Activated T-cell treated with anti-CD3 and anti-CD28 coated beads, Interleukin-2, amount 50 U/mL, for 4 hours (primary cell): ENCODE results near the gene LUZP1. TPM values are rescaled to one million over a fixed set of nuclear protein-coding genes. Genes with fewer than 3 reads are reported as not detected.

Source experiments
- ATAC-seq, 2 donors: fragments of 200-7000 bp; cut with Tn5 transposase; one replicate each; pipeline ENCODE4 v1.10.0; 2021
- DNase-seq: peaks from one replicate; pipeline ENCODE4 v3.0.0-alpha.2; 2020
- H3K27me3 Mint-ChIP-seq: one replicate; pipeline ENCODE4 v1.8.0; 2021; ENCODE audit warnings: low read depth, mixed read lengths
- H3K36me3 Mint-ChIP-seq: one replicate; pipeline ENCODE4 v1.8.0; 2022; ENCODE audit warnings: mixed read lengths; ENCODE audit not compliant: insufficient read depth
- H3K4me1 Mint-ChIP-seq: one replicate; pipeline ENCODE4 v1.8.0; 2021; ENCODE audit warnings: low read depth, mixed read lengths
- H3K4me3 Mint-ChIP-seq: one replicate; pipeline ENCODE4 v1.8.0; 2021; ENCODE audit warnings: mild to moderate bottlenecking, moderate library complexity, mixed read lengths
- H3K9me3 Mint-ChIP-seq: one replicate; pipeline ENCODE4 v1.8.0; 2021; ENCODE audit warnings: mixed read lengths
- total RNA-seq, 3 donors: library from RNA; stranded (reverse); gene quantifications; one replicate each; pipeline ENCODE4 v1.2.1, GENCODE V29; 2021

The LUZP1 gene
- total RNA-seq, 3 donors from 2014 or later, result 19.7 to 20.7 (median 20.1) TPM

DNA sequence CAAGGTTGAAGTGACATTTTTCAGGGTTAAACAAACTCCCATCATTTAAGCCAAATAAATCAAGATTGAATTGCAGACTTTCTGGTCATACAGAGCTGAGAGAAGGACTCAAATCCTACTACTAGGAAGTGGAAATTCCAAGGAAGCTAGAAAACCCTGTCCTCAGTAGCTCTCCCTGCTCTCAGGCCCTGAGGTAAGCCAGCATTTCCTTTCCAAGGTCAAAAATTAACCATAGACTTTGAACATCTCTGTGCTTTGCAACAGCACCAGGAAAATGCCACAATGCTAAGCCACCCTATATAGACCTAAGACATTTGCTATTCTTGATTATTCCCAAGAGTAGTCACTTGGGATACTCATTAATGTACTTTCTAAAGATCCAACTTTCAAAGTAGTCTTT lies 45.1 kb downstream of the LUZP1 start:
- H3K9me3 Mint-ChIP-seq, result no peaks in the 10 kb centered on the region
- peaks cover 3% of the 10 kb centered on the region for H3K36me3 Mint-ChIP-seq
- ATAC-seq (no peak), DNase-seq (no peak)
- H3K4me1 Mint-ChIP-seq, result peaks cover 61% of the 10 kb centered on the region
- H3K4me3 Mint-ChIP-seq, result no peak overlapping the region
- H3K27me3 Mint-ChIP-seq, result no peaks in the 10 kb centered on the region

DNA sequence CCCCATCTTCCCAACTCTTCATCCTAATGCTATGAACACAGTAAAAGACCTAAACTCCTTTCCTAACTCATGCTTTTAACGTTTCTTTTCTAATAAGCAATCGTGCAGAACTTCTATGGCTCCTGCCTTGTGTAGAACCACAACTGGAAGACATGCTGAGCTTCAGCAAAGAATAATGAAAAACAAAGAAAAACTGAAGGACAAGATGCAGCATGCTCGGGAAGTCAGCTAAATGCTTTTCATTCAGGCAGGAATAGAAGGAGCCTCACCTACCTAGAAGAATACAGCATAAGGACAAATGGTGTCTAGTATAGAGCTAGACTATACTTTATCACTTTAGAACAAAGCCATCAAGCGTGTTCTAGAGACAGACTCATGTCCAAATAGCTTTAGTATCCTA lies 45.9 kb downstream of the LUZP1 start:
- ATAC-seq, result no peak
- Mint-ChIP-seq H3K4me1 (peaks cover 64% of the 10 kb centered on the region), H3K36me3 (peaks cover 3% of the 10 kb centered on the region), H3K4me3 (no peak overlapping the region), H3K9me3 (no peaks in the 10 kb centered on the region), H3K27me3 (no peaks in the 10 kb centered on the region)
- no peak for DNase-seq

DNA sequence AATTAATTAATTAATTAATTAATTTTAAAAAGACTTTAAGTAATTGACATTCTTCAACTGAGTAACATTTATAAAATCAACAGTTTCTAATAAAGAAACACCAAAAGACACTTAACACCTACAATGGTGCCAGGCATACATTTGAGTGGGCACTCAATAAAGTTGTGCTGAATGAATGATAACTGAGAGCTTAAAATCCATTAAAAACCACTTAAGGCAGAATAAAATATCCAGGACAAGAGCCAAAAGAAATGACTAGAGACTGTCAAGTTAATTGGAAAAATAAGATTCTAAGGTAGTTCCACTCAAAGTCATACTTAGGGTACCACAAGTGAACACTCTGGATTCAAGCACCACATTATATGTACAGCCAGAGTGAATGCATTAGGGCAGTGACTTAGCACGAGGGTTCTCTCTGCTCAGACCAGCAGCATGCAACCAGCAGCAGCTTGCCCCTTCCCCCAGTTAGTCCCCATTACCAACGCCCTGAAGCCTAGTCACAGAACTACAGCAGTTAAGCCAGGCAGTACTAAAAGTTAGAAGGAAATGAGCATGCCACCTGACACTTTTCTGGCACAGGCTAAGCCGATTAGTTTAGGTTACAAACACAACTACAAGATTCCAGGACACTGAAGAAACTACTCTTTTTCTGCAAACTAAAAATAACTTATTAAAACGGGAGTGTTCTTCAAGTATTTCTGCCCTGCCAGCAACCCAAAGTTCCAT lies 46.5 kb downstream of the LUZP1 start:
- no peak for ATAC-seq
- Mint-ChIP-seq H3K4me1 (peaks cover 67% of the 10 kb centered on the region), H3K4me3 (no peak overlapping the region), H3K36me3 (peaks cover 3% of the 10 kb centered on the region), H3K27me3 (no peaks in the 10 kb centered on the region), H3K9me3 (no peaks in the 10 kb centered on the region)
- DNase-seq, result no peak

DNA sequence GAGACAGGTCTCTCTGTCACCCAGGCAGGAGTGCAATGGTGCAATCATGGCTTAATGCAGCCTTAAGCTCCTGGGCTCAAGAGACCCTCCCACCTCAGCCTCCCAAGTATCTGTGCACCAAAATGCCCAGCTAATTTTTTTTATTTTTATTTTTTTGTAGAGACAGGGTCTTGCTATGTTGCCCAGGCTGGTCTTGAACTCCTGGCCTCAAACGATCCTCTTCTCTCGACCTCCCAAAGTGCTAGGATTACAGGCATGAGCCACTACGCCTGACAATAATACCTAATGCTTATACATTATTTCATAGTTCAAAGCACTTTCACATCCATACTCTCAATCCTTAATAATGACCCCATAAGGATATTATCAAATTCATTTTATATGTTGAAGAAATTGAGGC lies 48.3 kb downstream of the LUZP1 start:
- no peaks in the 10 kb centered on the region for H3K9me3 Mint-ChIP-seq
- H3K4me1 Mint-ChIP-seq, result peaks cover 63% of the 10 kb centered on the region
- ATAC-seq (no peak), DNase-seq (no peak)
- peaks cover 3% of the 10 kb centered on the region for H3K36me3 Mint-ChIP-seq
- H3K4me3 Mint-ChIP-seq, result no peak overlapping the region
- no peaks in the 10 kb centered on the region for H3K27me3 Mint-ChIP-seq

DNA sequence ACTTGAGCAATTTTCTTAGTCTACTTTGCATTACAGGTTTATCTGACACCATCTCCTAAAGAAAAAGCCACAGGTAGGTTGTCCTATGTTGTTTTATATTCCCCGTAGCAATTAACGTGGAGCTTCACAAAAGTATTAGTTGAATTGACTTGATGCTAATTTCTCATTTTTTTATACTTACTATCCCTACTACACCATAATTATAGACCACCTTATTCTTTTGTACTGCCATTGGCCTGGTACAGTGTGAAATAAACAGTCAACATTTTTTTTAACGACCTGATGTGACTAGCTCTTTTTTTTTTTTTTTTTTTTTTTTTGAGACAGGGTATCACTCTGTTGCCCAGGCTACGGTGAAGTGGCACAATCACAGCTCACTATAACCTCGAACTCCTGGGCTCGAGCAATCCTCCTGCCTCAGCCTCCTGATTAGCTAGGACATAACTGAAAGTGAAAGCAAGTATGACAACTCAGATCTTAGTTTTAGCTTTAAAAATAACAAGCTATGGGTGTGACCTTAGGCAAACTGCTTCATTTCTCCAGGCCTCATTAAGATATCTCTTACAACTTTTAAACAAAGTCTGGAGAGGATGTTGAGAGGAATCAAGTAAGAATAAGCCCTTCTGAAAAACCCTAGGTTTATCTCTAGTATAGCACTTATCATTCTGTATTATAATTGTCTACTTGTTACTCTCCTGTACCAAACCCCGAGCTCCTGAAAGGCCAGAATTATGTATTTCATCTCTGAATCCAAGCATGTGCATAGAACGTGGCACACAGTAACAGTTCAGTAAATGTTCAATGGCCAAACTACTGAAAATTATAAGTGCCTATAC lies 49.5 kb downstream of the LUZP1 start:
- ATAC-seq, result peak; percentile 82 to 87
- peak; percentile 23 for DNase-seq
- Mint-ChIP-seq H3K4me1 (peaks cover 62% of the 10 kb centered on the region), H3K4me3 (peak overlapping the region; percentile 61), H3K9me3 (no peaks in the 10 kb centered on the region), H3K27me3 (no peaks in the 10 kb centered on the region), H3K36me3 (peaks cover 3% of the 10 kb centered on the region)

DNA sequence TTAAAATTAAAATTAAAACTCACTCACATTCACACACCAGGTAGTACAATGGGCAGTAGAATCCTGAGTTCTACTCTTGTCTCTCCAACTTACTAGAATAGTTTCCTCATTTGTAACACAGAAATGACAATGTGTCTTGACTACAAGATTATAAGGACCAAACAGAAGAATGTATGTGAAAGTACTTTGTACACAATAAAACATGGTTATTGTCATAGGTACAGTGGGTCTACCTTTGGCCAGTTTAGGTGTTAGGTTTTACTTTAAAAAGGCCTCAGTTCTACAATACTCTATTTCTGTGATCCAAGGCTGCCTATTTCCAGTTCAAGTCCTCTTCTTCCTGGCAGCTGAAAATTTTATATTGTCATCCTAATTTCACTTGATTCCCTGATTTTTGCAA lies 50.2 kb downstream of the LUZP1 start:
- Mint-ChIP-seq H3K4me1 (peaks cover 64% of the 10 kb centered on the region), H3K9me3 (no peaks in the 10 kb centered on the region), H3K27me3 (no peaks in the 10 kb centered on the region), H3K4me3 (no peak overlapping the region), H3K36me3 (peaks cover 3% of the 10 kb centered on the region)
- no peak for DNase-seq
- ATAC-seq, result no peak

DNA sequence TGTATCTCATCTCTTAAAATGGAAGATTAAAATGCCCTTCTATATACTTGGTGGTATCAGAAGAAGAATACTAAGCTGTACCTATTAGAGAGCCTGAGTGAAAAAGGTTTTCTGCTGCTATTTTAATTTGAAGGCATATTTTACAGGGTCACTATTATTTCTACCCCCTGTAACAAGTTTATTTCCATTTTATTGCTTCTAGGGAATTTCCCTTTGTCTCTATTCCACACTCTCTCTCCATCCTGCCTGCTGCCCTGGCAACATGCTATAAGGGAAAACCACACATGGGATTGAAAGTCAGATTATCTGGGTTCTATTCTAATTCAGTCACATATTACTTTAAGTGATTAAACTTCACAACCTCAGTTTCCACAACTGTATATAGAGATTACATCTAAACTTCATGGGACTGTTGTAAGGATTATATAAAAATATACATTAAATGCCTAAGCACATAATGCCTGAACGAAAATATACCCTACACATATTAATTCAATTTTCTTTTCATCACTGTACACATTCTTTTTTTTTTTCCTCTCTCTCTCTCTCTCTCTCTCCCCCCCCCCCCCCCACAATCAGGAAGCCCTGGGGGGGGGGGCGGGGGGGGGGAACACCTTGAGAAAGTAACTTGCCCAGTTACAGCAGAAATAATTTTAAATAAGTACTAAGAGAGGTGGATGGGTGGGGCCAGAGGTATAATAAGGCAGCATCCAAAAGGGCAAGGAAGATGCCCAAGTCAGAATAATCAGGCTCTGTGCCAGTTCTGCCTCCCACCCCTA lies 51.5 kb downstream of the LUZP1 start:
- Mint-ChIP-seq H3K36me3 (no peaks in the 10 kb centered on the region), H3K9me3 (no peaks in the 10 kb centered on the region), H3K27me3 (no peaks in the 10 kb centered on the region), H3K4me3 (no peak overlapping the region), H3K4me1 (peaks cover 65% of the 10 kb centered on the region)
- DNase-seq (no peak), ATAC-seq (no peak)

DNA sequence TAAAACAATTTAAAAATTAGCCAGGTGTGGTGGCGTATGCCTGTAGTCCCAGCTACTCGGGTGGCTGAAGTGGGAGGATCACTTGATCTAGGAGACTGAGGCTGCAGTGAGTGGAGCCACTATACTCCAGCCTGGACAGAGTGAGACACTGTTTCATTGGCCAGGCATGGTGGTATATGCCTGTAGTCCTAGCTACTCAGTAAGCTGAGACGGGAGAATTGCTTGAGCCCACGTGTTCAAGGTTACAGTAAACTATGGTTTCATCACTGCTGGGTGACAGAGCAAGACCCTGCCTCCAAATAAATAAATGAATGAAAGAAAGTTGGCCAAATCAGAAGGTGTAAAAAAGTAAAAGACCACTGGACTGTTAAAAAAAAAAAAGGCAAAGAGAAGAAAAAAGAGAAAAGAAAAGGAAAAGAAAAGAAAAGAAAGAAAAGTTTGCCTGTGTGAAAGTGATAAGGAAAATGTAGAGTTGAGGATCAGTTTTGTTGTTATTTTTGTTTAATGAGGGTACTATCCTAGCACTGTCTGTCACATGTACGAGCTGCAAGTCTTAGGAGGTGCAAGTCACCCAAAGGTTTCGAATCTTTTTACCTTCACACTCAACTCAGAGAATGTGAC lies 52.3 kb downstream of the LUZP1 start:
- Mint-ChIP-seq H3K9me3 (no peaks in the 10 kb centered on the region), H3K36me3 (no peaks in the 10 kb centered on the region), H3K4me1 (peaks cover 73% of the 10 kb centered on the region), H3K27me3 (no peaks in the 10 kb centered on the region), H3K4me3 (no peak overlapping the region)
- DNase-seq, result no peak
- no peak for ATAC-seq

DNA sequence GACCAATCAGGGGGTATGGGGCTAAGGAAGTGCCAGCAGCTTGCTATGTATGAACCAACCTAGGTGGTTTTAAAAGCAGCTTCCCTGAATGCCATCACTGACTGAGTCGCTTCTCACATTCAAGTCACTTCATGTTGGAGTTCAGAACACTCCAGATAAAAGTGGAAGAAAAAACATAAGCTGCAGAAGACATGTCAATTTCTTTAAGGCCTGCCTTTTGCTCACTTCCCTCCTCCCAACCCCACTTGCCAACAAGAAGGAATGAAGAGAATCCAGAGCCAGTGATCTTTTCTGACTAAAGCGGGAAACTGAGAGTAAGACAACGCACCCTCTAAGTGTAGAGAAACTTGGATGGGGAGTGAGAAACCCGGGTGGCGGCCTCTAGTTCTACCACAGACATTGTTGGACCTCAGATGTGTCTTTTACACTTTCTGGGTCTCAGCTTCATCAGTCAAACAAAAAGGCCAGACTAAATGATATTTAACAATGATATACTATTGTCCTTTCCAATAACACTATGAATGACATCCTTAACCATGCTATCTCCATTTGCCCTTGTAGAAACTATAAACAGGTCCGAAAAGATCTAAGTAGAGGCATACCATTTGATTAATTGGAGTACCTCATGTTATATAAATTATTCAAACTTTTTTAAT lies 54.1 kb downstream of the LUZP1 start:
- Mint-ChIP-seq H3K27me3 (no peaks in the 10 kb centered on the region), H3K9me3 (no peaks in the 10 kb centered on the region), H3K4me3 (no peak overlapping the region), H3K36me3 (no peaks in the 10 kb centered on the region), H3K4me1 (peaks cover 75% of the 10 kb centered on the region)
- ATAC-seq (no peak), DNase-seq (no peak)

DNA sequence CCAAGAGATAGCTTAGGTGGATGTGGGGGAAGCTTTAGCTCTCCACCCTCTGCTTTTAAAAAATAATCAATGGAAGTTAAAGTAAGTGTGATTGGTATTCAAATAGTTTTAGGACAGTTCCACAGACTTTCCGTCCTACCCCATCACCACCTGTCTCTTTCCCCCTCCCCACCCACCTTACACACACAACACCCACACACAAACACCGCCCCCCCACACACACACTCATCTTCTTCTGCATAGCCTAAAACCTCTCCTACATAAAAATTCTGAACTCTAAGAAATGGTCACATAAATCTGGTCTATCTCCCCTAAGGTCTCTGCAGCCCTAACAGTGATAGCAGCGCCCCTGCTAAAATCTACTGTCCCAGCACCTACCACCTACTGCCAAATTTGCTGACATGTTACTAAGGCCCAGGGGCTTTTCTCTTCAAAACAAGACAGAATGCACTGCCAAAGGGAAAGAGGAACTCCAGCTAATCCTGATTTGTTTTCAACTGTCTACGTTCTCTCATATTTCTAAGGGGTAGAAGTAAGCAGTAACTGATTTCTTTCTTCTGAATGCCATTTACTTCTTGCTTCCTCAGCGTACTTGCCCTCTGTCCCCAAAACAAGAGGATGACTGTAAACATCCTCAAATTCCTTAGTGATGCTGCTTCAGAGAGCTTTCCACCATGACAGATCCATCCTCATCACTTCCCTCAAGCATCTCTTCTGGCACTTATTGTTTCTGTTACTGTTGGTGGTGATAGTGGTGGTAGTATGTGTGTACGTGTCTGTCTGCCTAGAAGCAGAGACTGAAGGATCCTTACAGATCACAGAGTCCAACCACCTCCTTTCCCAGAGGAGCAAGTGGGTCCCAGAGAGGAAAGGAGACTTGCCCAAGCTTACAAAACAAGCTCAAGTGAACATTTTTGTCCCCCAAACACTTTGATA lies 56.8 kb downstream of the LUZP1 start:
- H3K4me3 Mint-ChIP-seq, result no peak overlapping the region
- H3K36me3 Mint-ChIP-seq, result peaks cover 13% of the 10 kb centered on the region
- H3K4me1 Mint-ChIP-seq, result peaks cover 66% of the 10 kb centered on the region
- no peaks in the 10 kb centered on the region for H3K9me3 Mint-ChIP-seq
- ATAC-seq (no peak), DNase-seq (peak; percentile 24)
- H3K27me3 Mint-ChIP-seq, result no peaks in the 10 kb centered on the region

DNA sequence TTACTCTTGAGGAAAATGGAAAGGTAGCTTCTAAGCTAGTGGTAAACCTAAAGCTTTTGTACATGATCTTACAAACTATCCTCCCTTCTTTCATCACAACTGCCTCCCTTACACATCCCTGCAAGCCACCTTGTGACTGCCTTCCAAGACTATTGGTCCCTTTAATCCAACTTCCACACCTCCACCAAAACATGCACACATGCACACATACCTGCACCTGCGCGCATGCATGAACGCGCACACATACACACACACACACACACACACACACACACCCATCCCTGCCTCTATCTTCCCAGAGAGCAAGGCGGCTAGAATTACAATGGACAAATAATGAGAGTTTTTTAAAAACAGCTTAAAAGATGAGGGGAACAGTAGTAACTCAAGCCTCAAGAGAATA lies 58.3 kb downstream of the LUZP1 start:
- Mint-ChIP-seq H3K4me3 (no peak overlapping the region), H3K9me3 (no peaks in the 10 kb centered on the region), H3K36me3 (peaks cover 16% of the 10 kb centered on the region), H3K4me1 (peaks cover 57% of the 10 kb centered on the region), H3K27me3 (no peaks in the 10 kb centered on the region)
- ATAC-seq, result no peak
- DNase-seq, result no peak

DNA sequence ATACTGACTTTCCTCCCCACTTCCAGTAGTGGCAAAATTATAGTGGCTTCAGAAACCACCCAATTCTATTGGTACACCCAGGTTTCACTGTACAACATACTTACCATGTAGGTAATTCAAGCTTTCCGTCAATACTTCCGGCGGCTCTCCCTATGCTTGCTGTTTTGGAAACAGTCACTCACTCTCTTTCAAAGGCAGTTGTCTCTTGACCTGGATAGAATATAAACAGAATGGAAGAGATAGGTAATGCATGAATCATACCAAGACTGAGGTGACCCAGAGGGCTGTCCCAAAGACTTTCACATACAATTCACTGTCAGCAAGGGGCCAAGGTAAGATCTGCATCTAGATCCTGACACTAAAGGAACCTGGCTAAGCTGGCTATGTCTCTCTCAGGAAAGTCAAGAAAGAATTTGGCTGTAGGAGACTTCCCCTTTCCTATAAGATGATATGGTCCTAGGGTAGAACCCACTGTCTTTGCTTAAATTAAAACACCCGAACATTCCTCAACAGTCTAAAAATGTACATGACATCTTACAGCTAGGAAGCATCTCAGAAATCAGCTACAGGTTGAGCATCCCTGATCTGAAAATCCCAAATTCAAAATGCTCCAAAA lies 59.6 kb downstream of the LUZP1 start:
- Mint-ChIP-seq H3K9me3 (no peaks in the 10 kb centered on the region), H3K27me3 (no peaks in the 10 kb centered on the region), H3K36me3 (peaks cover 16% of the 10 kb centered on the region), H3K4me1 (peaks cover 49% of the 10 kb centered on the region), H3K4me3 (no peak overlapping the region)
- ATAC-seq (peak; percentile 28 to 46), DNase-seq (no peak)
